ENCODE data around the gene HTATSF1. TPM values are rescaled to one million over a fixed set of nuclear protein-coding genes. Genes with fewer than 3 reads are reported as not detected.
A peak's percentile ranks its signal among the peaks of the same experiment; 100 is the strongest.

HTATSF1 gene
- total and polyA plus RNA-seq, 9 of the 15 experiments (the other 6 are each of a cell fraction or from before 2014, with no cell fraction given) = 2.6 to 87.7 (median 42.2) TPM

- no peak for TF ChIP-seq DLX4 (CRISPR knock-in tag; IDR thresholded peaks at IDR 0.05)
- no peak for TF ChIP-seq ZNF561 (CRISPR knock-in tag; conservative IDR thresholded peaks at IDR 0.05)
- TF ChIP-seq RNF219 (CRISPR knock-in tag; IDR thresholded peaks at IDR 0.05) = no peak
Measured at GRCh38 chrX:136467303-136467702, 30.1 kb upstream of the HTATSF1 start (continued).

GRCh38 chrX:136468391-136469103 lies 28.8 kb upstream of the HTATSF1 start:
- WGBS (ENCODE audit: insufficient coverage, low coverage, missing lambda C conversion rate) = 11% methylated on average over 2 of the region's 2 CpGs
- ATAC-seq = no peak
- ChIA-PET POLR2A (interaction anchor here (0.6 to 0.9 kb wide), 3 partner anchors 8 to 14 kb away, joined by 3 to 4 read pairs (median 3); no protein-coding TSS in a partner anchor), CTCF (ENCODE audit: low intra/inter-chr PET ratio) (no interaction called here)
- Histone ChIP-seq H3K27ac (ENCODE audit: extremely low read depth, low read depth, low read length) (no peak overlapping the region), H3K9ac (ENCODE audit: insufficient read depth in 1 of 2, low read depth in 2 of 2, low read length in 2 of 2) (no peak overlapping the region), H3K4me1 (replicated peaks in 1 of 2; ENCODE audit: control insufficient read depth in 2 of 2, insufficient read depth in 2 of 2, low read length in 2 of 2) (no peaks in the 10 kb centered on the region; a peak in 2 of 5 replicates), H3K4me2 (ENCODE audit: insufficient read depth, low read length) (no peak overlapping the region), H3K9me1 (ENCODE audit: control insufficient read depth, insufficient read depth, low read length) (no peaks in the 10 kb centered on the region), H3K27me3 (ENCODE audit: control insufficient read depth in 2 of 2, insufficient read depth in 2 of 2, low read length in 2 of 2) (peaks cover 0 to 5% of the 10 kb centered on the region in 2 experiments; a peak in 1 of 5 replicates), H3K9me3 (replicated peaks; ENCODE audit: control insufficient read depth, insufficient read depth, low read depth, low read length) (no peaks in the 10 kb centered on the region), H3K4me3 (no peak overlapping the region), H3K79me2 (ENCODE audit: control insufficient read depth, insufficient read depth, low read length) (no peaks in the 10 kb centered on the region), H3K36me3 (ENCODE audit: control insufficient read depth, insufficient read depth, low read length) (no peaks in the 10 kb centered on the region), H4K20me1 (replicated peaks; ENCODE audit: control insufficient read depth, insufficient read depth, low read length) (no peaks in the 10 kb centered on the region; the same call in 1 of the 2 replicates), H2AFZ (ENCODE audit: low read depth, low read length) (no peak overlapping the region)
- intact Hi-C loops (cut with micrococcal nuclease) (no loop called here), in situ Hi-C loops (cut with MboI) (no loop called here)
- BruUV-seq (replicated peaks) = no TSS peak
- FAIRE-seq = no peak
- DNase-seq (ENCODE audit: extremely low read depth in 1 of 4, low spot score in 3 of 4) = no peak
- no peak for TF ChIP-seq KDM1A (IDR thresholded peaks at IDR 0.05)
- peak; percentile 47; the same call in 1 of the 2 replicates for TF ChIP-seq NFIC (IDR thresholded peaks at IDR 0.05)
- no peak for TF ChIP-seq MIER1 (IDR thresholded peaks at IDR 0.05; ENCODE audit: low read depth)
- TF ChIP-seq MLLT1 (IDR thresholded peaks at IDR 0.05) = no peak

Data from K562 (cell line).